HepG2 (cell line): Measurements from ENCODE around the gene PRKAG1. TPM values are rescaled to one million over a fixed set of nuclear protein-coding genes. Genes with fewer than 3 reads are reported as not detected.

ENCODE experiments used
- BCL6 ChIP-seq: IDR thresholded peaks from 2 replicates; pipeline ENCODE4 v1.6.1; 2016; ENCODE audit warnings: missing genetic modification reagents, missing compliant biosample characterization
- CCAR2 ChIP-seq: fragments of 200-400 bp; formaldehyde crosslinking; optimal IDR thresholded peaks from 2 replicates; pipeline ENCODE3; 2018; ENCODE audit warnings: low read depth, mild to moderate bottlenecking, low read length, moderate library complexity
- EED ChIP-seq: sonication (generic); formaldehyde crosslinking; IDR thresholded peaks from 2 replicates; pipeline ENCODE4 v1.5.0; 2020; ENCODE audit warnings: mild to moderate bottlenecking, missing genetic modification reagents
- HDAC2 ChIP-seq: sonication (generic); formaldehyde crosslinking; IDR thresholded peaks from 2 replicates; pipeline ENCODE4 v1.4.0; 2020; ENCODE audit warnings: missing genetic modification reagents
- HNF4G ChIP-seq, 2 experiments: sonication (generic) in 1 of 2; formaldehyde crosslinking in 1 of 2; IDR thresholded peaks; 2 replicates each; pipeline versions ENCODE4 v1.4.0 to v1.6.1; 2011 to 2020; ENCODE audit warnings: borderline replicate concordance in 2 of 2, low read depth in 2 of 2, mild to moderate bottlenecking in 2 of 2, low read length in 1 of 2, missing genetic modification reagents in 1 of 2, moderate library complexity in 1 of 2
- LBX2 ChIP-seq: sonication (generic); formaldehyde crosslinking; IDR thresholded peaks from 2 replicates; pipeline ENCODE4 v1.5.0; 2020; ENCODE audit warnings: missing genetic modification reagents, mild to moderate bottlenecking, borderline replicate concordance
- MAF1 ChIP-seq: sonication (generic); formaldehyde crosslinking; IDR thresholded peaks from 2 replicates; pipeline ENCODE4 v1.5.0; 2020; ENCODE audit warnings: missing genetic modification reagents, borderline replicate concordance
- MAFG ChIP-seq: sonication (generic); formaldehyde crosslinking; IDR thresholded peaks from 2 replicates; pipeline ENCODE4 v1.5.1; 2020; ENCODE audit warnings: mild to moderate bottlenecking, missing genetic modification reagents
- PHF8 ChIP-seq: sonication (generic); formaldehyde crosslinking; IDR thresholded peaks from 2 replicates; pipeline ENCODE4 v1.5.0; 2020; ENCODE audit warnings: missing genetic modification reagents
- PRDM15 ChIP-seq: sonication (generic); formaldehyde crosslinking; IDR thresholded peaks from 2 replicates; pipeline ENCODE4 v1.4.0; 2020; ENCODE audit warnings: missing genetic modification reagents
- PRPF4 ChIP-seq: fragments of 200-400 bp; formaldehyde crosslinking; IDR thresholded peaks from 2 replicates; pipeline ENCODE4 v1.6.1; 2016; ENCODE audit warnings: low read length, low read depth; ENCODE audit not compliant: poor library complexity, severe bottlenecking
- PTBP1 ChIP-seq: fragments of 200-400 bp; formaldehyde crosslinking; IDR thresholded peaks from 2 replicates; pipeline ENCODE4 v1.6.1; 2018; ENCODE audit warnings: low read length, low read depth; ENCODE audit not compliant: poor library complexity, severe bottlenecking
- U2AF2 ChIP-seq: fragments of 200-400 bp; formaldehyde crosslinking; IDR thresholded peaks from 2 replicates; pipeline ENCODE4 v1.6.1; 2017; ENCODE audit warnings: low read depth, mild to moderate bottlenecking, low read length
- ZBTB38 ChIP-seq: sonication (generic); formaldehyde crosslinking; IDR thresholded peaks from 2 replicates; pipeline ENCODE4 v1.5.1; 2020; ENCODE audit warnings: mild to moderate bottlenecking, missing genetic modification reagents
- ZFP36 ChIP-seq: fragments of 150-350 bp; IDR thresholded peaks from 2 replicates; pipeline ENCODE4 v1.6.1; 2018; ENCODE audit warnings: borderline replicate concordance, low read length, low read depth; ENCODE audit not compliant: partially characterized antibody
- ZGPAT ChIP-seq: IDR thresholded peaks from 2 replicates; pipeline ENCODE4 v1.6.1; 2016; ENCODE audit warnings: mild to moderate bottlenecking
- ZMAT3 ChIP-seq: sonication (generic); formaldehyde crosslinking; conservative IDR thresholded peaks from 2 replicates; pipeline ENCODE4 v1.7.0; 2021; ENCODE audit warnings: missing genetic modification reagents
- ZNF230 ChIP-seq: sonication (generic); formaldehyde crosslinking; IDR thresholded peaks from 2 replicates; pipeline ENCODE4 v1.4.0; 2020; ENCODE audit warnings: mild to moderate bottlenecking, missing genetic modification reagents
- ZNF326 ChIP-seq: sonication (generic); formaldehyde crosslinking; IDR thresholded peaks from 2 replicates; pipeline ENCODE4 v1.4.0; 2020; ENCODE audit warnings: missing genetic modification reagents, borderline replicate concordance
- ZNF572 ChIP-seq: sonication (generic); formaldehyde crosslinking; IDR thresholded peaks from 2 replicates; pipeline ENCODE4 v1.5.1; 2020; ENCODE audit warnings: mild to moderate bottlenecking, missing genetic modification reagents
- ZNF790 ChIP-seq: sonication (generic); formaldehyde crosslinking; IDR thresholded peaks from 2 replicates; pipeline ENCODE4 v1.8.0; 2022; ENCODE audit warnings: missing genetic modification reagents, mild to moderate bottlenecking, borderline replicate concordance
- ZNF878 ChIP-seq: sonication (generic); formaldehyde crosslinking; IDR thresholded peaks from 2 replicates; pipeline ENCODE4 v1.8.1; 2023; ENCODE audit warnings: mild to moderate bottlenecking, missing genetic modification reagents, moderate library complexity
- ZNF891 ChIP-seq: sonication (generic); formaldehyde crosslinking; IDR thresholded peaks from 2 replicates; pipeline ENCODE4 v1.5.0; 2020; ENCODE audit warnings: mild to moderate bottlenecking, missing genetic modification reagents
- polyA plus RNA-seq, 8 experiments: library from polyadenylated mRNA; depleted of rRNA in 3 of 8; stranded (reverse) in 7 of 8; unstranded in 1 of 8; fragments of >200 nt; fragmentation: Illumina TruSeq in 4 of 8; extraction: Trizol in 4 of 8; gene quantifications; 2 replicates each; pipeline versions ENCODE4 v1.2.1 to v1.2.3, GENCODE V29; 2011 to 2016; ENCODE audit warnings: low read depth in 4 of 8, missing spikeins in 1 of 8, mixed read lengths in 1 of 8; ENCODE audit not compliant: insufficient read depth in 1 of 8
- total RNA-seq, 5 experiments: library from RNA; depleted of rRNA; stranded (reverse); fragments of >200 nt; fragmentation: Illumina TruSeq; extraction: Trizol; gene quantifications; 2 replicates each; pipeline ENCODE4 v1.2.3, GENCODE V29; 2016; ENCODE audit warnings: low read depth in 1 of 5

Gene PRKAG1
- total and polyA plus RNA-seq, 2 of the 13 experiments (the other 11 are each of a cell fraction or from before 2014, with no cell fraction given) = 26.1 to 32.8 TPM

GRCh38 chr12:49060237-49061156 lies 41.9 kb upstream of the PRKAG1 start, which contains the start of gene KMT2D (continued):
- TF ChIP-seq ZBTB38 = peak; percentile 70
- 0 out of 2 replicates have a peak, but pooled peaks have one; percentile 19 for TF ChIP-seq LBX2 (CRISPR knock-in tag)
- TF ChIP-seq HNF4G (IDR thresholded peaks at IDR 0.05; ENCODE audit: borderline replicate concordance, low read depth, low read length) = peak; percentile 66; the same call in 1 of the 2 replicates
- TF ChIP-seq HNF4G (CRISPR knock-in tag; IDR thresholded peaks at IDR 0.05; ENCODE audit: borderline replicate concordance, low read depth) = no peak
- peak; percentile 61 for TF ChIP-seq HDAC2
- TF ChIP-seq U2AF2 = peak; percentile 93
- peak; percentile 81 for TF ChIP-seq EED (CRISPR knock-in tag)
- no peak for TF ChIP-seq ZFP36
- peak; percentile 82 for TF ChIP-seq MAFG
- 0 out of 2 replicates have a peak, but pooled peaks have one; percentile 79 for TF ChIP-seq ZNF878 (CRISPR knock-in tag)
- no peak for TF ChIP-seq ZNF326 (CRISPR knock-in tag)
- TF ChIP-seq ZNF230 = peak; percentile 85; the same call in 1 of the 2 replicates
- TF ChIP-seq CCAR2 = peak; percentile 69
- no peak for TF ChIP-seq ZNF790 (CRISPR knock-in tag)
- TF ChIP-seq PHF8 = peak; percentile 90
- peak; percentile 70 for TF ChIP-seq BCL6 (CRISPR knock-in tag)
- peak; percentile 95 for TF ChIP-seq ZMAT3 (CRISPR knock-in tag)
- TF ChIP-seq ZGPAT (CRISPR knock-in tag) = peak; percentile 99
- TF ChIP-seq PRDM15 = no peak
- no peak for TF ChIP-seq ZNF572 (CRISPR knock-in tag)
- peak; percentile 16 for TF ChIP-seq PTBP1
- TF ChIP-seq ZNF891 (CRISPR knock-in tag) = 0 out of 2 replicates have a peak, but pooled peaks have one; percentile 30
- TF ChIP-seq MAF1 = no peak
- peak; percentile 52 for TF ChIP-seq PRPF4
